HG02970 (cell line): ENCODE results near the gene KCNG3.

Source experiments
- ATAC-seq: cut with Tn5 transposase; IDR thresholded peaks from one replicate; pipeline ENCODE4 v1.9.1; 2021; ENCODE audit warnings: mild to moderate bottlenecking, moderate library complexity, moderate number of reproducible peaks; ENCODE audit not compliant: unreplicated experiment, low FRiP score

The KCNG3 gene

GRCh38 chr2:42486145-42486906 lies 7.5 kb downstream of the KCNG3 start:
- ATAC-seq, result no peak

GRCh38 chr2:42480402-42480801 lies 13.4 kb downstream of the KCNG3 start:
- no peak for ATAC-seq

- no peak for ATAC-seq
These were observed 18.9 kb downstream of the KCNG3 start for GRCh38 chr2:42474765-42475454.

GRCh38 chr2:42470706-42471105 lies 23.1 kb downstream of the KCNG3 start:
- no peak for ATAC-seq

- no peak for ATAC-seq
These were observed 29.2 kb downstream of the KCNG3 start for GRCh38 chr2:42464631-42465030.

- no peak for ATAC-seq
These were observed 30.2 kb downstream of the KCNG3 start for GRCh38 chr2:42463570-42463969.

GRCh38 chr2:42459296-42459695 lies 34.5 kb downstream of the KCNG3 start:
- ATAC-seq, result no peak

GRCh38 chr2:42458396-42458795 lies 35.4 kb downstream of the KCNG3 start:
- no peak for ATAC-seq

GRCh38 chr2:42457011-42457410 lies 36.8 kb downstream of the KCNG3 start:
- no peak for ATAC-seq

GRCh38 chr2:42456126-42456839 lies 37.5 kb downstream of the KCNG3 start:
- no peak for ATAC-seq

GRCh38 chr2:42452545-42452944 lies 41.2 kb downstream of the KCNG3 start:
- no peak for ATAC-seq

- ATAC-seq, result no peak
These were observed 43.6 kb downstream of the KCNG3 start for GRCh38 chr2:42450136-42450535.

- ATAC-seq, result no peak
These were observed 44.4 kb downstream of the KCNG3 start for GRCh38 chr2:42449163-42450087.

- ATAC-seq, result no peak
These were observed 45.6 kb downstream of the KCNG3 start for GRCh38 chr2:42448163-42448562.

- no peak for ATAC-seq
These were observed 47.1 kb downstream of the KCNG3 start for GRCh38 chr2:42446503-42447271.

- ATAC-seq, result no peak
These were observed 49.9 kb downstream of the KCNG3 start for GRCh38 chr2:42443718-42444399.

- no peak for ATAC-seq
These were observed 51.0 kb downstream of the KCNG3 start for GRCh38 chr2:42442774-42443173.

GRCh38 chr2:42438685-42439084 lies 55.1 kb downstream of the KCNG3 start:
- ATAC-seq, result no peak

- no peak for ATAC-seq
These were observed 57.4 kb downstream of the KCNG3 start for GRCh38 chr2:42436370-42436769.
